K562 (cell line): ENCODE measurements around the gene PPP2R2B. TPM values are rescaled to one million over a fixed set of nuclear protein-coding genes. Genes with fewer than 3 reads are reported as not detected.

Experiments used
- ATAC-seq: fragments of 200-7000 bp; cut with Tn5 transposase; 3 replicates; pipeline ENCODE4 v1.9.1; 2020; ENCODE audit warnings: moderate library complexity
- BruUV-seq: library from RNA; stranded (reverse); fragments of 400-500 nt; replicated peaks from 2 replicates; lab custom pipeline; 2021; lab: Mats Ljungman, UMichigan
- CTCF ChIA-PET: fragments of 300-600 bp; formaldehyde crosslinking; extraction: SDS; loops from one replicate; lab custom pipeline; 2021; ENCODE audit warnings: low intra/inter-chr PET ratio; lab: Yijun Ruan, JAX
- POLR2A ChIA-PET: fragments of 300-600, 350-650 bp; sonication (Branson Sonifier 250); formaldehyde crosslinking; extraction: SDS; loops from one replicate; lab custom pipeline; 2021; ENCODE audit warnings: antibody characterized with exemption, inconsistent platforms; lab: Yijun Ruan, JAX
- DNase-seq, 4 experiments: peaks; one replicate each; pipeline versions ENCODE4 v3.0.0 to v3.0.0-alpha.2; 2011 to 2018; ENCODE audit warnings: low spot score in 3 of 4, mixed read lengths in 3 of 4; ENCODE audit errors: extremely low read depth in 1 of 4
- FAIRE-seq: peaks from 2 replicates; lab custom pipeline; 2011; peaks lifted over from hg19 to GRCh38; lab: Jason Lieb, UNC
- H2AFZ ChIP-seq: 2 replicates; pipeline ENCODE4 v1.6.0; 2011; ENCODE audit warnings: low read depth, low read length, control low read depth, inconsistent platforms
- H3K27ac ChIP-seq: fragments of 200-600 bp; 3 replicates; pipeline ENCODE4 v1.8.0; 2011; ENCODE audit warnings: low read depth, mild to moderate bottlenecking, control low read depth, inconsistent platforms, low read length, moderate library complexity, mixed read lengths; ENCODE audit errors: extremely low read depth
- H3K27me3 ChIP-seq, 2 experiments: fragments of 300-600 bp in 1 of 2; 2 replicates in 1 of 2; 3 replicates in 1 of 2; pipeline versions ENCODE4 v1.6.0 to v1.8.0; 2011; ENCODE audit warnings: inconsistent platforms in 2 of 2, low read length in 2 of 2, mild to moderate bottlenecking in 1 of 2, mixed read lengths in 1 of 2, moderate library complexity in 1 of 2; ENCODE audit not compliant: control insufficient read depth in 2 of 2, insufficient read depth in 2 of 2
- H3K36me3 ChIP-seq: fragments of 300-600 bp; 3 replicates; pipeline ENCODE4 v1.8.0; 2011; ENCODE audit warnings: mild to moderate bottlenecking, low read length, inconsistent platforms; ENCODE audit not compliant: control insufficient read depth, insufficient read depth
- H3K4me1 ChIP-seq, 2 experiments: fragments of 200-600 bp in 1 of 2; replicated peaks in 1 of 2; 2 replicates in 1 of 2; 3 replicates in 1 of 2; pipeline versions ENCODE4 v1.5.1 to v1.8.0; 2011; ENCODE audit warnings: inconsistent platforms in 2 of 2, low read length in 2 of 2, mild to moderate bottlenecking in 1 of 2, mixed read lengths in 1 of 2, moderate library complexity in 1 of 2; ENCODE audit not compliant: control insufficient read depth in 2 of 2, insufficient read depth in 2 of 2
- H3K4me2 ChIP-seq: 2 replicates; pipeline ENCODE4 v1.6.1; 2011; ENCODE audit warnings: low read length, control low read depth, inconsistent platforms, mixed read lengths; ENCODE audit not compliant: insufficient read depth
- H3K4me3 ChIP-seq: fragments of 200-600 bp; sonication (generic), shearing (Covaris generic); 2 replicates; pipeline ENCODE4 v1.5.1; 2016; ENCODE audit warnings: control low read depth, inconsistent platforms
- H3K79me2 ChIP-seq: fragments of 200-600 bp; 3 replicates; pipeline ENCODE4 v1.8.0; 2011; ENCODE audit warnings: low read length, inconsistent platforms; ENCODE audit not compliant: control insufficient read depth, insufficient read depth
- H3K9ac ChIP-seq, 2 experiments: 2 replicates each; pipeline versions ENCODE4 v1.6.0 to v1.6.1; 2011; ENCODE audit warnings: low read depth in 2 of 2, low read length in 2 of 2, control low read depth in 1 of 2, inconsistent platforms in 1 of 2, mild to moderate bottlenecking in 1 of 2, mixed read lengths in 1 of 2; ENCODE audit not compliant: insufficient read depth in 1 of 2
- H3K9me1 ChIP-seq: one replicate; pipeline ENCODE4 v1.6.0; 2011; ENCODE audit warnings: inconsistent platforms, mild to moderate bottlenecking, low read length, moderate library complexity; ENCODE audit not compliant: control insufficient read depth, insufficient read depth
- H3K9me3 ChIP-seq: replicated peaks from 2 replicates; pipeline ENCODE4 v1.5.1; 2011; ENCODE audit warnings: low read depth, low read length, inconsistent platforms; ENCODE audit not compliant: control insufficient read depth, insufficient read depth
- H4K20me1 ChIP-seq: replicated peaks from 2 replicates; pipeline ENCODE4 v1.6.1; 2011; ENCODE audit warnings: low read length, inconsistent platforms, mixed read lengths; ENCODE audit not compliant: control insufficient read depth, insufficient read depth
- BCOR ChIP-seq: fragments of 450-650 bp; IDR thresholded peaks from 2 replicates; pipeline ENCODE4 v1.6.1; 2016
- CBFB ChIP-seq: sonication (generic); formaldehyde crosslinking; IDR thresholded peaks from 2 replicates; pipeline ENCODE4 v1.4.0; 2020; ENCODE audit warnings: mild to moderate bottlenecking, missing genetic modification reagents
- DDX20 ChIP-seq: fragments of 450-650 bp; IDR thresholded peaks from 2 replicates; pipeline ENCODE4 v1.6.1; 2016; ENCODE audit warnings: missing genetic modification characterization, low read depth, mild to moderate bottlenecking, missing compliant biosample characterization, moderate library complexity
- ELF4 ChIP-seq: fragments of 450-650 bp; formaldehyde crosslinking; IDR thresholded peaks from 2 replicates; pipeline ENCODE4 v1.4.0; 2022; ENCODE audit warnings: missing genetic modification characterization
- NFRKB ChIP-seq: fragments of 450-650 bp; IDR thresholded peaks from 2 replicates; pipeline ENCODE4 v1.6.1; 2016; ENCODE audit warnings: low read depth
- THRB ChIP-seq: fragments of 450-650 bp; formaldehyde crosslinking; conservative IDR thresholded peaks from 2 replicates; pipeline ENCODE4 v1.4.0; 2022; ENCODE audit warnings: mild to moderate bottlenecking, missing genetic modification characterization
- ZNF174 ChIP-seq: fragments of 250-450 bp; sonication (Bioruptor Pico); IDR thresholded peaks from 2 replicates; pipeline ENCODE4 v1.4.0; 2020; ENCODE audit warnings: mild to moderate bottlenecking
- ZNF740 ChIP-seq, 3 experiments: fragments of 200-800 bp in 1 of 3; sonication (Bioruptor generic) in 1 of 3; sonication (generic) in 1 of 3; formaldehyde crosslinking in 1 of 3; IDR thresholded peaks; 2 replicates each; pipeline versions ENCODE4 v1.6.1 to v1.8.0; 2016 to 2022; ENCODE audit warnings: mild to moderate bottlenecking in 2 of 3, missing compliant biosample characterization in 2 of 3, missing genetic modification characterization in 2 of 3, missing genetic modification reagents in 1 of 3
- WGBS: fragments of 100-300 bp; shearing (Covaris generic); methylation state at CpG from one replicate; pipeline ENCODE4 v1.1.6; 2016; ENCODE audit warnings: low coverage, mixed read lengths; ENCODE audit not compliant: insufficient coverage; ENCODE audit errors: missing lambda C conversion rate; 5-methylcytosine and 5-hydroxymethylcytosine counted together
- in situ Hi-C: fragments of 300-500 bp; cut with MboI; formaldehyde crosslinking; loops from 4 replicates; pipeline ENCODE4 v1.15.0; 2018; ENCODE audit warnings: inconsistent platforms, mixed read lengths
- intact Hi-C: fragments of 100-400 bp; cut with micrococcal nuclease; formaldehyde crosslinking; loops from 2 replicates; pipeline ENCODE4 v1.14.2; 2022
- polyA plus RNA-seq, 8 experiments: library from polyadenylated mRNA; depleted of rRNA in 4 of 8; stranded (reverse) in 5 of 8; unstranded in 3 of 8; fragments of >200 nt; fragmentation: Nextera tagmentation in 2 of 8; fragmentation: Illumina TruSeq in 1 of 8; extraction: Ambion mirVana in 2 of 8; extraction: Trizol in 1 of 8; gene quantifications; 2 replicates each; pipeline versions ENCODE4 v1.2.1 to v1.2.3, GENCODE V29; 2011 to 2014; ENCODE audit warnings: inconsistent platforms in 1 of 8, missing spikeins in 1 of 8
- total RNA-seq, 7 experiments: library from RNA; depleted of rRNA in 6 of 7; stranded (reverse); fragments of >200 nt in 6 of 7; fragmentation: Illumina TruSeq in 2 of 7; extraction: Trizol in 2 of 7; gene quantifications; 2 replicates each; pipeline versions ENCODE4 v1.2.1 to v1.2.3, GENCODE V29; 2011 to 2021; ENCODE audit warnings: low replicate concordance in 1 of 7

The PPP2R2B gene
- total and polyA plus RNA-seq, 9 of the 15 experiments (the other 6 are each of a cell fraction or from before 2014, with no cell fraction given) = not detected

GRCh38 chr5:146788898-146789297 is 89.7 kb downstream of the PPP2R2B start:
- FAIRE-seq (no peak), ATAC-seq (no peak), DNase-seq (no peak)
- Histone ChIP-seq H3K9me1 (no peaks in the 10 kb centered on the region), H3K4me1 (no peaks in the 10 kb centered on the region), H2AFZ (no peak overlapping the region), H3K79me2 (no peaks in the 10 kb centered on the region), H3K4me2 (no peak overlapping the region), H4K20me1 (no peaks in the 10 kb centered on the region), H3K4me3 (no peak overlapping the region), H3K36me3 (no peaks in the 10 kb centered on the region), H3K27ac (no peak overlapping the region), H3K9me3 (no peaks in the 10 kb centered on the region), H3K9ac (no peak overlapping the region), H3K27me3 (no peaks in the 10 kb centered on the region)
- BruUV-seq = no TSS peak
- no peak for TF ChIP-seq DDX20 (tag)
- TF ChIP-seq ZNF174 = no peak
- TF ChIP-seq BCOR = no peak
- no peak for TF ChIP-seq THRB (CRISPR knock-in tag)
- no peak for TF ChIP-seq NFRKB
- TF ChIP-seq ZNF740 (CRISPR knock-in tag; IDR thresholded peaks at IDR 0.05) = no peak
- no peak for TF ChIP-seq ZNF740 (tag; IDR thresholded peaks at IDR 0.05)
- no peak for TF ChIP-seq ELF4 (CRISPR knock-in tag)
- no peak for TF ChIP-seq CBFB (CRISPR knock-in tag)
- WGBS = 0% methylated on average over 2 of the region's 2 CpGs
- POLR2A ChIA-PET = no interaction called here
- CTCF ChIA-PET = no interaction called here
- in situ Hi-C loops (no loop called here), intact Hi-C loops (no loop called here)
